Effector CD8-positive, alpha-beta T cell (primary cell): Measurements from ENCODE around the gene IGF2BP1.
"Not testable (repeated sequence)": the region's sequence is repeated elsewhere in the genome, so short reads cannot be mapped to it uniquely, and the experiment has no call there.

Source experiments
- DNase-seq: peaks from one replicate; lab custom pipeline; 2025; lab: John Stamatoyannopoulos, UW

The IGF2BP1 gene

DNA sequence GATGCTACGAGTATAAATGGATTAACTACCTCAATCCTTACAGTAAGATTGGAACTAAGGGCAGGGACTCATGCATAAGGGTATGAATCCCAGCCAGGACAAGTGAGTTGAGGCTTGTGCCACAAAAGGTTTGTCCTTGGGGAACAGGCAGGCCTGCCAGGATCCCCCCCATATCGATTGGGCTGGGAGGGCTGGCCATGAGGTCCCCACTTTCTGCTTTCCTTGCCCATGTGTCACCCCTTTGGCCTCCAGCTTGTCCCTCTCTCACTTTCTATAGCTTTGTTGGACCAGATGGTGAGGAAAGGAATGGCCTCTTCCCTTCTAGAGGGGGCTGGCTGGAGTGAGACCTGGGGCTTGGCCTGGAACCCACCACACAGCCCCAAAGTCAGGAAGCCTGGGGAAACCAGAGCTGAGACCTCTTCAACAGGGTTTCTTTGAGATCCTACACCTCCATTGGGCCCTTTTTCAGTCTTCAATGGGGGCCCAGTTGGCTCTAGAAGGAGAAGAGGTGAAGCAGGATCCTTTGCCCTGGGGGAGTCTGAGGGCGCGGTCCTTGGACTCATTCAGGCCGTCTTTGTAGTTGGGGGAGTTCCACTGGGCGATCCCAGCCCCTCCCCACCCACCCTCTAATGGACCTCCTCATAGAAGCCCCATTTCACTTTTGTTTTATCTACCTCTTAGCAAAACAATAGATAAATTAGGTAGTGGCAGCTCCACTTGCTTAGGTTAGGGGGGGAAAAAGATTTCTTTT is 57.3 kb downstream of the IGF2BP1 start:
- no peak for DNase-seq

DNA sequence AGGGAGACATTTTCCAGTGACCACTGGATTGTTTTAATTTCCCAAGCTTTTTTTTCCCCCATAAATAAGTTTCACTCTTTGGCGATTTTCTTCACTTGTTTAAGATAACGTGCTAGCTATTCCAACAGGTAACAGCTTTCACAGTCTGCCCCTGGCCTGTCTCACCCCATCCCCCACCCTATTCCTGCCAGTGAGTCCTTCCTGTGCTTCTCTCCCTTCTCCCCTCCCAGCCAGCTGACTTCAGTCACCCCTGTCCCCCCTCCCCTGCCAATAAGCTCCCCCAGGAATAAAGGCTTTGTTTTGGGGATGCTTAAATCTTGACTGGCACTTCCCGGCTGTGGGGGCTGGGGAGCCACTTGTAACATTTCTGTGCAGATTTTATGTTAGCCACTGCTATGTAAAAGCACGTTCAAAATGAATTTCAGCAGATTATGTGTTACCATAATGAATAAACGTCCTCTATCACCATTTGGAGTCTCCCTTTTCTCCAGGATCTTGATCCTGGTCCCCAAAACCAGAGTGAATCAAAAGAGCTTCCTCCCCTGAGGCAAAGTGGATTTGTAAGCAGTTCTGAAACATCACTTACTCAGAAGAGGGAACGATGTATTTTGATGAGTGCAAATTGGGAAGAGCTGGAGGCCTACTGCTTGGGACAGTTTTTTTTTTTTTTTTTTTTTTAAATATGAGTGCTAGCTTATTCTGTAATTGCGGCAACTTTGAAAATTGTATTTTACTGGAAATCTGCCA is 58.2 kb downstream of the IGF2BP1 start:
- DNase-seq, result no peak

DNA sequence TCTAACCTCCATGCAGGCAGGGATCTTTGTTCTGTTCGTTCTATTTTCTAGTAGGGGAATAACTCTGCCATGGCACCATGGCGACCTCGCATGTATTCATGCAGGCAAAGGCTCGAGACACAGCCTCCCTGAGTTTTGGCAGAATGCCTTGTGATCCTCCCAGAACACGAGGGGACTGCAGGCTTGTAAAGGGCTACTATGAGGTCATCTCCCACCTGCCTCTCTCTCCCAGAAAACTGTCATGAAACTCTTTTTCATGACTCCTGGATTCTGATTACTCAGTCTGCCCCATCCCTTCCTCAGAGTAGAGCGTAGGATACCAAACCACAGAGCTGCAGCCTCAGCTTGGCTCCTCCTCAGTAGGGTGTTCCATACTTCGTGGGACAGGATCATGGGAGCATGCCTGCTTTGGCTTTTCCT is 64.3 kb downstream of the IGF2BP1 start:
- DNase-seq, result no peak

DNA sequence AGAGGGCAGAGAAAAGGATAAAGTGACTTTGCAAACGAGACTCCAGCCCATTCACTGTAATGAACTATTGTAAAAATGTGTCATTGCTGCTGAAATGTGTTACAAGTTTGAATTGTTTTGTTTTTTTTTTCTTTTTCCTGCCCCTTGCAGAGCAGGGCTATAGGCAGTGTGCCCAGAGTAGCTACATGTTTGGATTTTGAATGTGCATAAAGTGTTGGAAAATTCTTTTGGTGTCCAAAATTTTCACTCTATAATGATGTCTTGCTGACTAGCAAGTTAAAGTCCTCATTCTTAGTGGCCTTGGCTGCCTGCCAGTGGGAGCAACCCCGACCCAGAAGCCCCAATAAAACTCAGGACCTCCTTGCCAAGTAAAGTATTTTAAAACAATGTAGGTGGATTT is 66.5 kb downstream of the IGF2BP1 start:
- no peak for DNase-seq

DNA sequence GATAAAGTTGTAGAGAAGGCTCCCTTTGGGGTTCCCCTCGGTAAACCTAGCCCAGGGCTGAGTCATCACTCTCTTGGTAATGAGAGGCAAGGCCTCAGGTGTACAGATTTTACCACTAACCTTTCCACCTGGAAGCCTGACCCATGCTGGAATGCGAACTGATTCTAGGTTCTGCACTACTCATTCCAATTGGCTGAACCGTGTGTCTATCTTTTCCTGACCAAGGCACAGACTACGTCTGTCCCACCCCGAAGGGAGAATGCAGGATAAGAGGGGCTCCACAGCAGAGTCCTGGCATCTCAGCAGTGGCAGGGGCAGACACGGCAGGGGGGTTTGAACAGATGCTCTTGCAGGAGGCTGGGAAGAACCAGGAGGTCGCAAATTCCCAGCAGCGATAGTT is 70.0 kb downstream of the IGF2BP1 start:
- no peak for DNase-seq

DNA sequence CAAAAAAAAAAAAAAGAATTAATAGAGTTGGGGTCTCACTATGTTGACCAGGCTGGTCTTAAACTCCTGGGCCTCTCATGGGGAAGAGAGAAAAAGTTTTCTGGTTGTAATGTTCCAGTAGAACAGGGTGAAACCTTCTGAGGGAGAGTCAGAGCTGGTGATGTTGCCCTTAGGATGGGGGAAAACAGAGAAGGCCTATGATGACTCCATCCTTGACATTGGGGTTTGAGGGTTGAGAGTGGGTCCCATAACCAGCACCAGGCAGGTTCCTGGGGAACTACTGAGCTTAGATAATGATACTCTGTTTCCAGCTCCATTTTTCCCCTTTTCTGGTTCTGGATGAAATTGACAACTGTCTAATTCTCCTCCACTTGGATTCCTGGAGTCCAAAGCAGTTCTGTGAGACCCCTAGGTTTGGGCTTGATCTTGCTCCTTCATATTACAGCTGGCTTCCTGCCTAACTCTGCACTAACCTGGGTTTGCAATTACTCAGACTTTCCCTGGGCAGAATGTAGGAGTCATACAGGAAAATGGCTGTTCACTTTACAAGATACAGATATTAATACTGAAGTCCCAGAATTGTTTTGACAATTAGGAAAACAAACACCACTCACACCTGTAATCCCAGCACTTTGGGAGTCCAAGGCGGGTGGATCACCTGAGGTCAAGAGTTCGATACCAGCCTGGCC is 72.5 kb downstream of the IGF2BP1 start:
- no peak for DNase-seq

DNA sequence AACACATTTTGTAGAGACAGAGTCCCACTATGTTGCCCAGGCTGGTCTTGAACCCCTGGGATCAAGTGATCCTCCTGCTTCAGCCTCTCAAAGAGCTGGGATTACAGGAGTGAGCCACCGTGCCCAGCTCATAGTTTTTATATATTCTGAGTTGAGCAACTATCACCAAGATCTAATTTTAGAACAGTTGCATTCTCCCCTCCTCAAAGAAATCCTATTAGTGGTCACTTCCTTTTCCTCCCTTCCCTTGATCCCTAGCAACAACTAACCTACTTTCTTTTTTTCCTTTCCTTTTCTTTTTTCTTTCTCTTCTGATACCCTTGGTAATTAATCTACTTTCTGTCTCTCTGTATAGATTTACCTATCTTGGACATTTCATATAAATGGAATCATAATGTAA is 73.9 kb downstream of the IGF2BP1 start:
- DNase-seq, result no peak

DNA sequence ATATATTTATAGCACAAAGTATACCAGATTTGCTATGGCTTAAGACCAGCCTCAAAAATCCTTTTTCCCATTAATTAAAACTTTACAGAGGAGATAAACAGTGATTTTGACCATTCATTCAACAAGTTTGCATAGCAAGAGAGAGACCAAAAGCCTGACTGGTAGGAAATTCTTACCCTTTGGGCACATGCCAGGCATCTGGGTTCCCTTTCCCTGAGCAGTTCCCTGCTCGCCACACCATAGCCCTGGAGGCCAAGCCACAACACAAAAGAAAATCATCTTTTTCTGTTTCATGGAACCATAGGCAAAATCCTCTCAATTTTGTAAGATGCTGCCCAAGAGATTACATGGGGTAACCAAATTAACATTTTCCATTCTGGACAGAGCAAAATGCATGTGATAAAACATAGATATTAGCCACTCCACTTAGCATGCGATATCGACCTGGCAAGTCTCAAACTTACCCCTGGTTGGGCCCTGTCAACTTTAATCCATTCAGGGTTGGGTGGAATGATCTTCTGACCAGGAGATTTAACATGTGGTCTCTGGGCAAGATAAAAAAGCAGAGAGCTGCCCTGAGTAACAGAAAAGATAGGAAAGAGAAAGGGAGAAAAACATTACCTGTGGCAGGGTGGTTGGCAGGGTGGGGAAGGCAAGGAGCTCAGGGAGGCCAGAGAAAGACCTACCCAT is 77.8 kb downstream of the IGF2BP1 start:
- DNase-seq, result no peak

DNA sequence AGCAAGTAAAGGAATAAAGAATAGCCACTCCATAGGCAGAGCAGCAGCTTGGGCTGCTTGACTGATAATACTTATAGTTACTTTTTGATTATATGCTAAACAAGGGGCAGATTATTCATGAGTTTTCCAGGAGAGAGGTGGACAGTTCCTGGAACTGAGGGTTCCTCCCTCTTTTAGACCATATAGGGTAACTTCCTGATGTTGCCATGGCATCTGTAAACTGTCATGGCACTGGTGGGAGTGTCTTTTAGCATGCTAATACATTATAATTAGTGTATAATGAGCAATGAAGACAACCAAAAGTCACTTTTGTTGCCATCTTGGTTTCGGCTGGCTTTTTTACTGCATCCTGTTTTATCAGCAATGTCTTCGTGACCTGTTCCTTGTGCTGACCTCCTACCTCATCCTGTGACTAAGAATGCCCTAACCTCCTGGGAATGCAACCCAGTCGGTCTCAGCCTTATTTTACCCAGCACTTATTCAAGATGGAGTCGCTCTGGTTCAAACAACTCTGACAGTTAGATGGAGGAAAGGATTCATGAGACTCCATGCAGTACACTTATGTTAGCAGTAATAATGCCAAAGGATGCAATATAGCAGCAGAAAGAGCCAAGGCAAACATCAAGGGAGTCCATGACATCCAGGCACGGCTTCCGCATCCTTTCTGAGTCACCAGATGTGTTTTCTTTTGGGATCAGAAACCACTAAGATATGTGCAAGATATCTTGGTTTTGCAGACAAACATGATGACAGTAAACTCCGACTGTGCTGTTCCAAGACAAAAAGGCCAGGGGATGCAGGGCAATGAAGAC is 79.6 kb downstream of the IGF2BP1 start:
- DNase-seq, result no peak

DNA sequence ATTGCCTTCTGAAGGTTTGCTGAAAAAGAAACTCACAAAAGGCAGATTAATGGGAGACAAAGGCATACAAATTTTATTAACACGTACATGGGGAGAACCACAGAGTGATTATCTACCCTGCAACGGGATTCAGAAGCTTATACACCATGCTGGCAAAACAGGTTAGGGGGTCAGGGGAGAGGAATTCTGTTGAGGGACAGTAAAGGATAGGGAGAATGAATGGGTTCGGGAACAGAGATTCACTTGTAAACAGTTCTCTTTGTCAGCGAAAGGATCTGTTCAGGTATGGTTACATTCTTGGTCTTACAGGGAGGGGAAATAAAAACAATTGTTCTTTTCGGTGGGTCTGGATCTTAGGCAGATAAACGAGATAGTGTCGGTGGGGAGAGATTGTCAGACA is 81.1 kb downstream of the IGF2BP1 start:
- no peak for DNase-seq

DNA sequence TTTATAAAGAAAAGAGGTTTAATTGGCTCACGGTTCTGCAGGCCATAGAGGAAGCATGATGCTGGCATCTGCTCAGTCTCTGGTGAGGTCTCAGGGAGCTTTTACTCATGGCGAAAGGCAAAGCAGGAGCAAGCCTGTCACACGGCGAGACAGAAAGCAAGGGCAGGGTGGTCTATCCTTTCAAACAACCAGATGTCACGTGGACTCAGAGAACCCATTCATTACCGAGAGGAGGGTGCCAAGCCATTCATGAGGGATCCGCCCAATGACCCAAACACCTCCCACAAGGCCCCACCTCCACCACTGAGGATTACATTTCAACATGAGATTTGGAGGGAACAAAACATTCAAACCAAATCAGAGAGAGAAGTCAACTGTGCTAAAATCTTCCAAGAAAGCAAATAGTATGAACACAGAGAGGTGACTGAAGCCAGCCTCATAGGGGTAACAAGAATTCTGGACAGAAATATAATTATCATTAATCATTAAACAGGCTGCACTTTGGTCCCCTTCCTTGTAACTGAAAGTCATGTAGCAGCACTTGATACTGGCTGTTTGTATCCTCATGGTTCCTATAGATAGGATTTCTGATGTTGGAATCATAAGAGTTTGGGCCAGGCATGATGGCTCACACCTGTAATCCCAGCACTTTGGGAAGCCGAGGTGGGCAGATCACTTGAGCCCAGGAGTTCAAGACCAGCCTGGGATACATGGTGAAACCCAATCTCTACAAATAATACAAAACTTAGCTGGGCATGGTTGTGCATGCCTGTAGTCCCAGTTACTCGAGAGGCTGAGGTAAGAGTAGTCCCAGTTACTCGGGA is 82.9 kb downstream of the IGF2BP1 start:
- no peak for DNase-seq

DNA sequence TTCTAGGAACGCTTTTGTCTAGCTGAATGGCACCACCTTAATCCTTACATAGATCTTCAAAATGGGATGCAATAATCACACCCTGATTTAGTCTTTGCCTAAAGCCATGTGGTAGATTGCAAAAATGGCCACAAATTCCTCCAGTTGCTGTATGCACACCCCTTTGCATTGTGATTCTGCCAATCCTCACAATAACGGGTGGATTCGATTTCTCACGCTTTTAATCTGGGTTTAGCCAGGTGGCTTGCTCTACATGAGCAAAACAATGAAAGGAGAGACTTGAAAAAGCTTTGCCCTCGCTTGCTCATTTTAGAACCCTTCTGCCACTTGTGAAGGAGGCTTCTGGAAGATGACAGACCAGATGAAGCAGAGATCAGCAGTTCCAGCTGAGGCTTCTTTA is 85.0 kb downstream of the IGF2BP1 start:
- DNase-seq, result no peak

DNA sequence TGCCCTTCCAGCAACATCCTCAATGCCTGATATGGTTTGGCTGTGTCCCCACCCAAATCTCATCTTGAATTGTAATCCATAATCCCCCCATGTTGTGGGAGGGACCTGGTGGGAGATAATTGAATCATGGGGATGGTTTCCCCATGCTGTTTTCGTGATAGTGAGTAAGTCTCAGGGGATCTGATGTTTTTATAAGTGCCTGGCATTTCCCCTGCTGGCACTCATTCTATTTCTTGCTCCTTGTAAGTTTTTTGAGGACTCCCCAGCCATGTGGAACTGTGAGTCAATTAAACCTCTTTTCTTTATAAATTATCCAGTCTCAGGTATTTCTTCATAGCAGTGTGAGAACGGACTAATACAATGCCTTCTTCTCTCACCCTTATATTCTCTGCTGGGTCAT is 87.9 kb downstream of the IGF2BP1 start:
- DNase-seq, result not testable (repeated sequence)

DNA sequence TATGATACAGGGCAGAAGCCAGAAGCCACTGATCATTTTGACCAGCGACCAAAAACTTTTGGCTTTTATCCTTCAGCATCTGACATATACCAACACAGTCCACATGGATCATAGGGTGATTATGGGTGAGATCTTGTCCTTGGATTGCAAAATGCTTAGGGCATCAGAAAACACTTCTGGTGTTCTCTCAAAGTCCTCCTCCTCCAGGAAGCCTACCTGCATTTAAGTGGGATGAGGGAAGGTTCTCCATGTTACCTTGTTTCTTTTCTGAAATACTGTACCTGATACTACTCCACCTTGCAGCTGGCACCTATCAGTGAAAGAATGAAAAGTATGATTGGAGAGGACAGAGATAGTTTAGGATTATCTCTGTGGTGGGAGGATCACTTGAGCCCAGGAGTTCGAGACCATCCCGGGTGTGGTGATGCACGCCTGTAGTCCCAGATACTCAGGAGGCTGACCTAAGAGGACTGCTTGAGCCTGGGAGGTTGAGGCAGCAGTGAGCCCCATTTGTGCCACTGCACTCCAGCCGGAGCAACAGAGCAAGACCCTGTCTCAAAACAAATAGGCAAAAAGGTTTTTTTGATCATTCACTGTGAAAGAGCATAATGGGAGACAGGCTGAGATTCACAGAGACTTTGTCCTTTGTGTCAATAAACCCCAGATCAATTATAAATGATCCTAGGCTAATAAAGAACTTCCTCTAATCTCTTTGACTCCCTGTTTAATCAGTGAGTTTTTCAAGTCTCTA is 88.6 kb downstream of the IGF2BP1 start:
- no peak for DNase-seq

DNA sequence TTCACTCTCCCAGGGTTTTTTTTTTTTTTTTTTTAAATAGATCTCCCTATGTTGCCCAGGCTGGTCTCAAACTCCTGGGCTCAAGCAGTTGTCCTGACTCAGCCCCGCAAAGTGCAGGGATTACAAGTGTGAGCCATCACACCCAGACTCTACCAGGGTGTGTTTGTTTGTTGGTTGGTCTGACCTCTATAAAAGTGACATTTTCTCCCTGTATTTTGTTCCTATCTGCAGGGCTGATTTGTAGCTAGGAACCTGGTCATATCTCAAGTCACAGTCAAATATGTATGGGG is 89.1 kb downstream of the IGF2BP1 start:
- no peak for DNase-seq

DNA sequence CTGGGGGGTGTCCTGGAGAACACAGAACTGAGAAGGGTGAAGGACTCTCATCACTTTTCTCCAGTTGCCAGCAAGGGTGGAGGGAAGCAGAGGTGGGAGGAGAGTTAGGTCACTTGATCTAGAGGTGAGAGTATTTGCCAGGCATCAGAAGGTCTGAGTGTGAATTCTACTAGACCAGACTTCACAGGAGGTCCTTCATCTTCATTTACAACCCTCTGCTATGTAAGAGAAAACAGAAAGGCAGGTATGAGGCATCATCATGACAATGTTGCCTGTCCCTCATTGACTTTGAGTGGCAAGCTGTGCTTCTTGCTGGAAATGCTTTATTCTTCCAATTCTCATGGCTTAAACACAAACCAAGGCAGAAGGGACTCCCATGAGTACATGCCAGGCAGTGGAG is 89.5 kb downstream of the IGF2BP1 start:
- no peak for DNase-seq

DNA sequence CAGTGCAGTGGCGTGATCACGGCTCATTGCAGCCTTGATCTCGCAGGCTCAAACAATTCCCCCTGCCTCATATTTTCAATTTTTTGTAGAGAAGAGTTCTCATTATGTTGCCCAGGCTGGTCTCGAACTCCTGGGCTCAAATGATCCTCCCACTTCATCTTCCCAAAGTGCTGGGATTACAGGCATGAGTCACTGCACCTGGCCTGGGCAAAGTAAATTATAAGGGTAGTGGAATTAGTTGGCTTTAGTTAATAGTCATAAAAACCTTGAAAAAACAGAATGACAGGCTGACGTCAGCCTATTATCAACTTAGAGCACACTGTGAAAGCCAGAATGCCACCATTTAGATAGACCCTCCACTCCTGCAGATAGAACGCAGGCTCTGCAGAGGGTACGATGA is 91.9 kb downstream of the IGF2BP1 start:
- DNase-seq, result no peak

DNA sequence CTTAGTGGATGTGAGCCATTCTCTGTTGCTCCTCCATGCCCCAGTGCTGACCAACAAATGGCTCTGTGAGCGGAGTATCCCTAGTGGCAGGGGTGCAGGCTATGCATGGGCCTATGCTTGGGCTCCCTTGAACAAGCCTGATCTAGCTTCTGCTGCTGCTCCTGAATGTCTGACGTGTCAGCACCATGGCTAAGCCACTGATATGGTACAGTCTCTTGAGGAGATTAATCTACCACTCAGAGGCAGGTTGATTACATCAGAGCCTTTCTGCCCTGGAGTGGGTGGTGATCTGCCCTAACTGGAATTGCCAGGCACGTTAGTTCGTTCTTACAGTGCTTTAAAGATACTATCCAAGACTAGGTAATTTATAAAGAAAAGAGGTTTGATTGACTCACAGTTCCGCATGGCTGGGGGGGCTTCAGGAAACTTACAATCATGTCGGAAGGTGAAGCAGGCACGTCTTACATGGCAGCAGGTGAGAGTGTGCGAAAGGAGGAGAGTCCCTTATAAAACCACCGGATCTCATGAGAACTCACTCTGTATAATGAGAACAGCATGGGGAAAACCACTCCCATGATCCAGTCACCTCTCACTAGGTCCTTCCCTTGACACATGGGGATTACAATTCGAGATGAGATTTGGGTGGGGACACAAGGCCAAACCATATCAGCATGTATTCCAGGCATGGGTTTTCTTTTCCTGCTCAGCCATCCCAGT is 93.9 kb downstream of the IGF2BP1 start:
- no peak for DNase-seq

DNA sequence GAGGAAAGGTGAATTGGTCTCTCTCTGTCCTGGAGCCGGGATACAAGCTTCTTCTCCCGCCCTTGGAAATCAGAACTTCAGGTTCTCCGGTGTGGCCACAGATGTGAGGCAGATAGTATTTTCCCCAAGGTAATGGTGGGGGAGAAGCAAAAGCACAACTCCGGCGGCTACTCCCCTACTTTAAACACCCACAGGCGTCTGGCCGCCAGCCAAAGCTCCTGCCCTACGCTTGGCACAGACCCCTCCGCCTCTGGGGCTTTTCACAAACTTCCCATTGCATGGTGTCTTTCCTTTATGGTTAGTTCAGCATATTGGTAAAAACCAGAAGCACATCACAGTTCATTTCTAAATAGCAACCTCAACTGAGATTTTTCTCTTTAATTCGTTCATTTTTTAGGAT is 95.9 kb downstream of the IGF2BP1 start:
- no peak for DNase-seq
